SKM-1 (cell line): ENCODE results near the gene PMM2.
"Not testable (repeated sequence)": the region's sequence is repeated elsewhere in the genome, so short reads cannot be mapped to it uniquely, and the experiment has no call there.

Experiments used
- DNase-seq: peaks from one replicate; lab custom pipeline; 2025; ENCODE audit not compliant: unreplicated experiment; lab: John Stamatoyannopoulos, UW

PMM2 gene

DNA sequence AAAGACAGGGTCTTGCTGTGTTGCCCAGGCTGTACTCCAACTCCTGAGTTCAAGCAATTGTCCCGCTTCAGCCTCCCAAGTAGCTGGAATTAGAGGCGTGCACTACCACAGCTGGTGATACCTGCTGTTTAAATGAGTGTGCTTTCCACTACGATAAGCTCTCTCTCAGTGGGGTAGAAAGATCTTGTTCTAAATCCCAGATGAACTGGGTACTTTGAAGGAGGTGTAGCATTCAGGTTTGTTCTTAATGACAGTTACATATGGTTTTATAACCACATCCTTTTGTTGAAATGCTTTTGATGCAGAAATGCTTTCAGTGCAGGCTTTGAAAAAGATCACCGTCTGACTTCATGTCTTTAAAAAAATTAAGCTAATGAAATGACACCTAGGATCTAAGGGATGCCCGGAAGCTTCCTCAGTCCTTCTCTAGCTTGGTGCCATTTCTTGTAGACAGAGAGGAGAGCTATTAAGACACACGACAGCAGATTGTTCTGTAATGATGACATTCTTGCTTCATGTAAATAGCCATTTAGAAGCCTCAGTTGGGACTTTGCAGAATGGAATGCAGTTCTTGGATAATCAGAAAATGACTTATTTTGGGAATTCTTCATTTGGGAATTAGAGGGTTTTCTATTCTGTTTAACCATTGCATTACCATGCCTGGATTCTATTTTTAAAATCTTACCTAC, 19.5 kb downstream of the PMM2 start:
- DNase-seq, result no peak

GRCh38 chr16:8818504-8819270, 21.0 kb downstream of the PMM2 start:
- DNase-seq, result no peak

- DNase-seq, result no peak
These were observed 21.9 kb downstream of the PMM2 start for GRCh38 chr16:8819411-8820034.

- no peak for DNase-seq
These were observed 24.8 kb downstream of the PMM2 start for GRCh38 chr16:8822403-8822802.

GRCh38 chr16:8826278-8826879, 28.7 kb downstream of the PMM2 start:
- DNase-seq, result no peak

DNA sequence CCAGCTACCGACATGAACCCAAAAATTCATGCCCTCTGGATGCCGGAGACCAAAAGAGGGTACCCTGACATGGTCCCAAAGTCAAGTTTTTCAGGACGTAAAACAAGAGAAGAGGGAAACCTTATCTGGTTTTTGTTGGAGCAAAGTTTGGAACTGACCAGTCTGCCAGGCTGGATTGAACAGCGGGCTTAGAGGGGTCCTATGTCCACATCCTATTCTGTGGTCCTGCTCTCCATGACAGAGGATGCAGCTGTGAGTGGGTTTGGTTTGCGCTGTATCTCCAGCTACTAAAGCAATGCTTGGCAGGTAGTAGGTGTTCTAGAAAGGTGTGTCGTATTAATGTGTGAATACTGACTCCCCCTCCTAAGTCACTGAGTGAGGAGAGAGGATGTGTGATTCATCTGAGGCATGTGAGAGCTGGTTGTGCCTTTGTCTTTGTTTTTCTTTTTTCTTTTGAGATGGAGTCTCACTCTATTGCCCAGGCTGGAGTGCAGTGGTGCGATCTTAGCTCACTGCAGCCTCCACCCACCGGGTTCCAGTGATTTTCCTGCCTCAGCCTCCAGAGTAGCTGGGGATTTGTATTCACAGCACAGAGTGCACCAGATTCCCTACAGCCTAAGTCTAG, 31.0 kb downstream of the PMM2 start:
- no peak for DNase-seq

GRCh38 chr16:8831450-8831849, 33.8 kb downstream of the PMM2 start:
- DNase-seq, result no peak

- DNase-seq, result no peak
These were observed 34.5 kb downstream of the PMM2 start for GRCh38 chr16:8831871-8832716.

- no peak for DNase-seq
These were observed 35.1 kb downstream of the PMM2 start for GRCh38 chr16:8832717-8833105.

DNA sequence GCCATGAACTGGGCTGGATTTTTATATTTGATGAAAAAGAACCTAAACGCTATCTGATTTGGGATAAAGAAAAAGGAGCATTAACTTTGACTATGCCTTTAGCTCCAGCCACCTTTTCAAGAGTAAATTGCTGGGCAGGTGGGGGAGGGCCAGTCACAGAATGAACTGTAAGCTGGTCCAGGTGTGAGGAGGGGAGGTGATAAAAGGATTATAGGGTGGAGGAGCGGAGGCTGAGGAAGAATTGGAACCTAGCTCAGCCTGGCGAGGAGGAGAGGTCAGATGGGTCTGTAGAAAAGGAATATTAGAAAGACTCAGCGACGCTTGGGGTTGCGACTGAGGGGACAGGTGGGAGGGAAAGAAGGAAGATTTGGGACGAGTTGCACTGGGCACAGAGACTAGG, 39.2 kb downstream of the PMM2 start:
- DNase-seq, result not testable (repeated sequence)

DNA sequence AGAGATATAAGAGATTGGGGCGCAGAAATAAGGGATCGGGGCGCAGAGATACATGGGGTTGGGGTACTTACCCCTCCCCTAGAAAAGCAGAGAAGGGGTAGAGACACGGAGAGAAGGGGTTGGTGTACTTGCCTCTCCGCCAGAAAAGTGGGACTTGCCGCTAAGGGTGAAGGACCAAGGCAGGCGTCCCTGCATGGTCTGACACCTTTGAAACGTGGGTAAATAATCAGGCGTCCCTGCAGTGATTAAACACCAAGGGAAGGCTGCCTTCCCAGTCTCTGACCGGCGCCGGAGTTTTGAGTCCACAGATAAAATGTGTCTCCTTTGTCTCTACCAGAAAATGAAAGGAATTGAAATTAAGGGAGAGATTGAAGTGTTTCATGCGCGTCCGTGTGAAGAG, 40.0 kb downstream of the PMM2 start:
- DNase-seq, result not testable (repeated sequence)

DNA sequence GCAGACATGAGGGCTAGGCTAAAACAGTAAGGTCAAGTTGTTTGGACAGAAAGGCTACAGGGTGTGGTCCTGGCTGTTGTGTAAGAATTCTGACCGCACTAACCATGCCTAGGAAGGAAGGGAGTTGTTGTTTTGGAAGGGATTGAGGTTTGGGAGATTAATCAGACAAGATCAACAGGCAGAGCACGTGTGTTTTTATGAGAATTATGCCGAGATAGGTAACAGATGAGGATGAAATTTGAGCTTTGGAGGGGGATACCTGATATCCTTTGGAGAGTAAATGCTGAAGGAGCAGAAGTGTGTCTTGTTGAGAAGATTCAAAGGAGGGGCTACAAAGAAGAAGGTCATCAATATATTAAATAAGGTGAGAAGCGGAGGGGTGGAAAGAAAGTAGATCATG, 44.4 kb downstream of the PMM2 start:
- DNase-seq, result not testable (repeated sequence)

GRCh38 chr16:8843296-8843695, 45.7 kb downstream of the PMM2 start:
- DNase-seq, result not testable (repeated sequence)

- DNase-seq, result no peak
These were observed 48.2 kb downstream of the PMM2 start for GRCh38 chr16:8845699-8846298.

DNA sequence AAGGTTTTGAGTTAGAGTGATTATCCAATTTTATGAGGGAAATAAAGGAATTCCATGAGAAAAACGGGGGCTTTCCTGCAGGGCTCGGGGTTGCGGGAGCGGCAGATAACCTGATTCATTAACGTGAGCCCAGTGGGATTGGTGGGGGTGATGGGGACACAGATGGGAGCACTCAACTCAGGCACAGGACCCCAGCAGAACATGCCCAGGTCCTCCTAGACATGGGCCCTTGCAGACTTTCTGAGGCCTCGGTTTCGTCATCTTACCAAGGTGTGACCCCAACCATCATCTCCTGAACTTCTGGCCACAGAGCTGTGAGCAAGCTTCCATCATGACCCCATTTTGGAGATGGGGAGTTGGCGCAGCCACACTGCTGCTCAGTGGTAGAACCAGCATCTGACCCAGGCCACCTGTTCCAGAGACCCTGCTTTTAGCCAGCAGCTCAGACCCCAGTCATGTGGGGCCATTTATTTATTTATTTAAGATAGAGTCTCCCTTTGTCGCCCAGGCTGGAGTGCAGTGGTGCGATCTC, 48.8 kb downstream of the PMM2 start:
- no peak for DNase-seq

- DNase-seq, result no peak
These were observed 49.5 kb downstream of the PMM2 start for GRCh38 chr16:8847145-8847544.

DNA sequence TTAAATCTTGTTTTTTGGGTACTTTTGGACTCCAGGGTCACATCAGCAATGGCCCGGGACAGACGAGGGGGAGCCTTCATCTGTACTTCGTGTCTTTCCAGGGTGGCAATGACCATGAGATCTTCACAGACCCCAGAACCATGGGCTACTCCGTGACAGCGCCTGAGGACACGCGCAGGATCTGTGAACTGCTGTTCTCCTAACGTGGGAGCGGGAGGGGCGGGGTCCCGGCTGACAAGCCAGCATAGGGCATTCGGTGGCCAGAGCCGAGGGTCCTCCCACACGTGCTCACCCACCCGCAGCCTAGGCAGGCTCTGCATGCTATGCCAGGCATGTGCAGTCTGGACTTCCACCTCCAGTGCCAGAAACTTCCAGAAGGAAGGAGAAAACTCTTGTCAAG, 50.0 kb downstream of the PMM2 start:
- no peak for DNase-seq

DNA sequence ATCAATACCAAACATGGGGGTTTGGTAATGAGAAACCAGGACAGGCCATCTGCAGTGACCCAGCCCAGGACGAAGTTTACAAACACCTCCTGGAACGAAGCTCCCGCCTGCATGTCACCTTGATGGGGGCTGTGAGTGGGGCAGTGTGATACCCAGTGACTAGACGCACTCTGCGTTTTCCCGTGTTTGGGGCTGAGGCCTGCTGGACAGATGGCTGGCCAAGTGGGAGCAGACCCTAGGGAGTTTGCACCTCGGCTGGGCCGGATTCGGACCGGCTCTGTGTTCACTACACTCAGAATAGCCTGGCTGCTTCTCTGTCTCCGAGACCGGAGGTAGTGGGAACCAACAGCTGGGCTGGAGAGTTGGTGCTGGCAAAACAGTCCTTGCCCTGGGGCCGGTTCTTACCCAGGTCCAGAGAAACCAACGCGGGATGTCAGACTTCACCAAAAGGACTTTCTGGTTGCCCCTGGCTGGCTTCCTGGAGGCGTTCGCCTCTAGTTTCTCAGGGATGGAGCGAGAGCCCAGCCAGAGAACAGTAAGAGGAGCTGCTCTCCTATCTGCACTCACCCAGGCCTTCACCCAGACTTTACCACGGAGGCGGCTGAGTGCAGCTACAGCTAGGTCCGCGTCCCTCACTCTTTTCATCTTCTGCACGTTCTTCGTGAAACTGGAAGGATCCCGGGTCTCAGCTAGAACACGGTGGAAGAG, 50.7 kb downstream of the PMM2 start:
- DNase-seq, result no peak

GRCh38 chr16:8848939-8849391, 51.3 kb downstream of the PMM2 start:
- no peak for DNase-seq
